Epithelial cell of proximal tubule (primary cell): ENCODE results near the gene TCF25. TPM values are rescaled to one million over a fixed set of nuclear protein-coding genes. Genes with fewer than 3 reads are reported as not detected.

Source experiments
- DNase-seq: peaks from one replicate; pipeline ENCODE4 v3.0.0-alpha.2; 2011; ENCODE audit warnings: low read depth
- H3K4me3 ChIP-seq: 2 replicates; pipeline ENCODE4 v1.5.1; 2011; ENCODE audit warnings: low read depth, mild to moderate bottlenecking, low read length
- CTCF ChIP-seq: conservative IDR thresholded peaks from 2 replicates; pipeline ENCODE4 v1.5.1; 2012; ENCODE audit warnings: low read depth, mild to moderate bottlenecking, low read length
- total RNA-seq: library from RNA; depleted of rRNA; stranded (reverse); fragments of >200 nt; gene quantifications from 2 replicates; pipeline ENCODE4 v1.2.3, GENCODE V29; 2015

Gene TCF25
- total RNA-seq, 1 donor from 2014 or later = 192 TPM

- no peak for TF ChIP-seq CTCF
- H3K4me3 ChIP-seq = no peak overlapping the region
- DNase-seq = no peak
Observed at GRCh38 chr16:89893642-89894548, 20.5 kb downstream of the TCF25 start.

GRCh38 chr16:89895482-89896250 is 22.3 kb downstream of the TCF25 start:
- no peak overlapping the region for H3K4me3 ChIP-seq
- no peak for TF ChIP-seq CTCF
- DNase-seq = no peak

- H3K4me3 ChIP-seq = no peak overlapping the region
- no peak for DNase-seq
- no peak for TF ChIP-seq CTCF
Observed at GRCh38 chr16:89897204-89897603, 23.8 kb downstream of the TCF25 start.

GRCh38 chr16:89898201-89898967 is 25.0 kb downstream of the TCF25 start:
- TF ChIP-seq CTCF = no peak
- no peak overlapping the region for H3K4me3 ChIP-seq
- DNase-seq = no peak

GRCh38 chr16:89899879-89900481 is 26.6 kb downstream of the TCF25 start:
- H3K4me3 ChIP-seq = no peak overlapping the region
- TF ChIP-seq CTCF = no peak
- no peak for DNase-seq

- no peak for TF ChIP-seq CTCF
- DNase-seq = no peak
- H3K4me3 ChIP-seq = no peak overlapping the region
Observed at GRCh38 chr16:89900885-89901284, 27.5 kb downstream of the TCF25 start.
